Measurements from ENCODE around the gene IFNAR1. TPM values are rescaled to one million over a fixed set of nuclear protein-coding genes. Genes with fewer than 3 reads are reported as not detected.
"Not testable (repeated sequence)": the region's sequence is repeated elsewhere in the genome, so short reads cannot be mapped to it uniquely, and the experiment has no call there.

IFNAR1 gene
- total and polyA plus RNA-seq, 2 of the 4 experiments (the other 2 are of a cell fraction), result 7.8 to 9.9 TPM

DNA sequence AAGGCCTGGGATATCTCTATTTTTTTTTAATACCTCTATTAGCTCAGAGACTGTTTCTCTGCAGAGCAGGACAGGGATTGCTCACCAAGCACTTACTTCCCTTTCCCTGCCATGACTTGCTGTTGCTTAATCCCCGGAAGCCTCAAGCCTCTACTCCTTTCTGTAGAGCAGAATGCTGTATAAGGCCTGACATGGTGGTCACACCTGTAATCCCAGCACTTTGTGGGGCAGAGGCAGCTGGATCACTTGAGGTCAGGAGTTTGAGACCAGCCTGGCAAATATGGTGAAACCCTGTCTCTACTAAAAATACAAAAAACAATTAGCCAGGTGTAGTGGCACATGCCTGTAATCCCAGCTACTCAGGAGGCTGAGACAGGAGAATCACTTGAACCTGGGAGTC is 55.2 kb downstream of the IFNAR1 start:
- in situ Hi-C loops (cut with MboI; ENCODE audit: low sequenced_read_pairs); intact Hi-C loops (cut with micrococcal nuclease); dilution Hi-C loops (cut with HindIII; ENCODE audit: low sequenced_read_pairs, unreplicated experiment); POLR2A ChIA-PET (ENCODE audit: unreplicated experiment); H3K9me3 ChIP-seq (ENCODE audit: control insufficient read depth, insufficient read depth, low read length); BruUV-seq (replicated peaks); H3K79me1 ChIP-seq (ENCODE audit: low read depth in 1 of 2, low read length in 2 of 2); H3K27me3 ChIP-seq (ENCODE audit: control insufficient read depth, insufficient read depth, low read length); H3K9ac ChIP-seq (ENCODE audit: low read depth, low read length); H3K4me3 ChIP-seq (ENCODE audit: insufficient read depth, low read depth, low read length); H3K36me3 ChIP-seq (ENCODE audit: control insufficient read depth, insufficient read depth, low read length); H4K20me1 ChIP-seq (ENCODE audit: insufficient read depth, low read length); CTCF ChIA-PET: not testable (repeated sequence)
- peaks cover 12% of the 10 kb centered on the region for H3K4me1 ChIP-seq (ENCODE audit: control insufficient read depth, insufficient read depth, low read length)
- H4K91ac ChIP-seq (ENCODE audit: insufficient read depth, low read depth, low read length), result peak overlapping the region; percentile 56; the same call in 1 of the 2 replicates
- peak overlapping the region; percentile 23; the same call in 1 of the 2 replicates for H3K14ac ChIP-seq (replicated peaks; ENCODE audit: low read depth, low read length)
- peak overlapping the region; percentile 63; the same call in 1 of the 2 replicates for H3K56ac ChIP-seq (ENCODE audit: extremely low read depth, insufficient read depth, low read length)
- H2BK20ac ChIP-seq (ENCODE audit: low read depth, low read length), result peak overlapping the region; percentile 75
- H3K18ac ChIP-seq (ENCODE audit: low read depth, low read length), result peak overlapping the region; percentile 3; the same call in 1 of the 2 replicates
- peak overlapping the region; percentile 31; the same call in 1 of the 3 replicates for H2BK15ac ChIP-seq (ENCODE audit: low read depth, low read length)
- H3K4ac ChIP-seq (ENCODE audit: low read depth, low read length), result peak overlapping the region; percentile 80
- H3K9me1 ChIP-seq (ENCODE audit: insufficient read depth, low read length), result peaks cover 12% of the 10 kb centered on the region; the same call in 1 of the 2 replicates
- peak overlapping the region; percentile 50 for H3K27ac ChIP-seq (ENCODE audit: insufficient read depth, low read length)
- TF ChIP-seq CEBPB (IDR thresholded peaks at IDR 0.05; ENCODE audit: low read depth, low read length), result peak; percentile 96
- H2AK9ac ChIP-seq (replicated peaks; ENCODE audit: low read depth, low read length, poor library complexity), result peak overlapping the region; percentile 30
- peak overlapping the region; percentile 47 for H2AFZ ChIP-seq (replicated peaks; ENCODE audit: low read length, poor library complexity)
- peak overlapping the region; percentile 9; the same call in 1 of the 2 replicates for H3K4me2 ChIP-seq (ENCODE audit: low read depth, low read length)
- peak overlapping the region; percentile 49 to 67; a peak in 3 of 4 replicates for H4K8ac ChIP-seq (ENCODE audit: low read depth in 2 of 2, low read length in 2 of 2)
- 0 out of 2 replicates have a peak overlapping the region, but pooled peaks have one; percentile 4 for H4K5ac ChIP-seq (ENCODE audit: low read depth, low read length)
- ATAC-seq (ENCODE audit: low read depth) (peak; percentile 60), DNase-seq (peak; percentile 83)
- peak overlapping the region; percentile 83; the same call in 1 of the 2 replicates for H2AK5ac ChIP-seq (ENCODE audit: low read depth, low read length)
- no CpG with 5 or more reads among the region's 1 CpG for WGBS, 2 experiments (ENCODE audit: extremely low coverage in 2 of 2, insufficient read length in 1 of 2)
- 0 out of 2 replicates have a peak overlapping the region, but pooled peaks have one; percentile 35 for H3K23ac ChIP-seq (ENCODE audit: low read depth, low read length)
- peak overlapping the region; percentile 78 for H2BK5ac ChIP-seq (ENCODE audit: low read depth, low read length, poor library complexity, severe bottlenecking)
- H2BK120ac ChIP-seq (ENCODE audit: low read depth, low read length), result peak overlapping the region; percentile 78

All from IMR-90 (cell line).